Measurements from ENCODE around the gene CCDC70.

CCDC70 gene

GRCh38 chr13:51845574-51846318, 16.0 kb upstream of the CCDC70 start:
- no peak for TF ChIP-seq PATZ1 (CRISPR knock-in tag; IDR thresholded peaks at IDR 0.05; ENCODE audit: borderline replicate concordance)
- TF ChIP-seq ZFP30 (CRISPR knock-in tag; IDR thresholded peaks at IDR 0.05): no peak
- no peak for TF ChIP-seq SNAI2 (CRISPR knock-in tag; IDR thresholded peaks at IDR 0.05)
- no peak for TF ChIP-seq ZC3H10 (CRISPR knock-in tag; IDR thresholded peaks at IDR 0.05)
- no peak for TF ChIP-seq CSDC2 (CRISPR knock-in tag; IDR thresholded peaks at IDR 0.05)
- no peak for TF ChIP-seq TSHZ2 (CRISPR knock-in tag; IDR thresholded peaks at IDR 0.05)
- no peak for TF ChIP-seq ZNF8 (CRISPR knock-in tag; IDR thresholded peaks at IDR 0.05)
- TF ChIP-seq TOX (CRISPR knock-in tag; IDR thresholded peaks at IDR 0.05; ENCODE audit: borderline replicate concordance): no peak
- TF ChIP-seq ZNF565 (CRISPR knock-in tag; conservative IDR thresholded peaks at IDR 0.05; ENCODE audit: low read depth): no peak
- TF ChIP-seq CREB5 (CRISPR knock-in tag; IDR thresholded peaks at IDR 0.05; ENCODE audit: low read depth): no peak
- TF ChIP-seq PPARA (CRISPR knock-in tag; IDR thresholded peaks at IDR 0.05; ENCODE audit: borderline replicate concordance): no peak
- no peak for TF ChIP-seq ZFP3 (CRISPR knock-in tag; IDR thresholded peaks at IDR 0.05)
- TF ChIP-seq RARB (CRISPR knock-in tag; IDR thresholded peaks at IDR 0.05): no peak
- TF ChIP-seq, protein P1, sequence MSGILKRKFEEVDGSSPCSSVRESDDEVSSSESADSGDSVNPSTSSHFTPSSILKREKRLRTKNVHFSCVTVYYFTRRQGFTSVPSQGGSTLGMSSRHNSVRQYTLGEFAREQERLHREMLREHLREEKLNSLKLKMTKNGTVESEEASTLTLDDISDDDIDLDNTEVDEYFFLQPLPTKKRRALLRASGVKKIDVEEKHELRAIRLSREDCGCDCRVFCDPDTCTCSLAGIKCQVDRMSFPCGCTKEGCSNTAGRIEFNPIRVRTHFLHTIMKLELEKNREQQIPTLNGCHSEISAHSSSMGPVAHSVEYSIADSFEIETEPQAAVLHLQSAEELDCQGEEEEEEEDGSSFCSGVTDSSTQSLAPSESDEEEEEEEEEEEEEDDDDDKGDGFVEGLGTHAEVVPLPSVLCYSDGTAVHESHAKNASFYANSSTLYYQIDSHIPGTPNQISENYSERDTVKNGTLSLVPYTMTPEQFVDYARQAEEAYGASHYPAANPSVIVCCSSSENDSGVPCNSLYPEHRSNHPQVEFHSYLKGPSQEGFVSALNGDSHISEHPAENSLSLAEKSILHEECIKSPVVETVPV (CRISPR knock-in tag; IDR thresholded peaks at IDR 0.05): no peak
- no peak for TF ChIP-seq GLIS3 (CRISPR knock-in tag; IDR thresholded peaks at IDR 0.05)
- no peak for TF ChIP-seq TCF4 (CRISPR knock-in tag; IDR thresholded peaks at IDR 0.05; ENCODE audit: borderline replicate concordance)
- TF ChIP-seq BACH2 (CRISPR knock-in tag; IDR thresholded peaks at IDR 0.05; ENCODE audit: borderline replicate concordance): no peak
- no peak for TF ChIP-seq POU6F1 (CRISPR knock-in tag; IDR thresholded peaks at IDR 0.05; ENCODE audit: borderline replicate concordance, low read depth)
- TF ChIP-seq ESRRG (CRISPR knock-in tag; IDR thresholded peaks at IDR 0.05): no peak
- no peak for ATAC-seq

- no peak for TF ChIP-seq ZC3H10 (CRISPR knock-in tag; IDR thresholded peaks at IDR 0.05)
- no peak for TF ChIP-seq ARNTL (CRISPR knock-in tag; IDR thresholded peaks at IDR 0.05; ENCODE audit: borderline replicate concordance, low read depth)
- no peak for TF ChIP-seq SNAI2 (CRISPR knock-in tag; IDR thresholded peaks at IDR 0.05)
- no peak for ATAC-seq
Measured at GRCh38 chr13:51846756-51847155, 15.0 kb upstream of the CCDC70 start.

- ATAC-seq: no peak
- TF ChIP-seq TOX (CRISPR knock-in tag; IDR thresholded peaks at IDR 0.05; ENCODE audit: borderline replicate concordance) (no peak), ZNF8 (CRISPR knock-in tag; IDR thresholded peaks at IDR 0.05) (no peak), ESRRG (CRISPR knock-in tag; IDR thresholded peaks at IDR 0.05) (no peak), PPARA (CRISPR knock-in tag; IDR thresholded peaks at IDR 0.05; ENCODE audit: borderline replicate concordance) (no peak), ZNF565 (CRISPR knock-in tag; conservative IDR thresholded peaks at IDR 0.05; ENCODE audit: low read depth) (no peak)
Measured at GRCh38 chr13:51848674-51849073, 13.1 kb upstream of the CCDC70 start.

All from SK-N-SH treated with all-trans-retinoic acid at 6 μM for 48 hours (cell line).